HL-60/S4 treated with retinoic acid at 250 ng/mL for 4 days and 3 days (cell line): Measurements from ENCODE around the gene SOCS3.

Source experiments
- in situ Hi-C: fragments of 300-500 bp; cut with MboI; formaldehyde crosslinking; loops from 2 replicates; pipeline ENCODE4 v1.7.0; 2022; ENCODE audit warnings: low sequenced_read_pairs

SOCS3 gene

GRCh38 chr17:78391051-78391431 is 31.2 kb upstream of the SOCS3 start:
- in situ Hi-C loops = no loop called here

GRCh38 chr17:78390241-78391050 is 30.6 kb upstream of the SOCS3 start:
- in situ Hi-C loops = no loop called here

- in situ Hi-C loops = no loop called here
These were observed 28.4 kb upstream of the SOCS3 start for GRCh38 chr17:78387977-78388941.

- in situ Hi-C loops = no loop called here
These were observed 24.8 kb upstream of the SOCS3 start for GRCh38 chr17:78384479-78385175.

- in situ Hi-C loops = no loop called here
These were observed 24.0 kb upstream of the SOCS3 start for GRCh38 chr17:78383725-78384471.

- in situ Hi-C loops = no loop called here
These were observed 21.8 kb upstream of the SOCS3 start for GRCh38 chr17:78381601-78382232.

GRCh38 chr17:78380370-78380769 is 20.5 kb upstream of the SOCS3 start:
- in situ Hi-C loops = no loop called here

- in situ Hi-C loops = no loop called here
These were observed 19.2 kb upstream of the SOCS3 start for GRCh38 chr17:78379131-78379491.

GRCh38 chr17:78378225-78379130 is 18.6 kb upstream of the SOCS3 start, which contains the start of gene PGS1:
TSS of gene PGS1 (plus strand) at chr17:78378649. CDS start at chr17:78378666, 17 bp downstream.
- in situ Hi-C loops = no loop called here

GRCh38 chr17:78377858-78378224 is 18.0 kb upstream of the SOCS3 start:
- in situ Hi-C loops = no loop called here

GRCh38 chr17:78376161-78376560 is 16.3 kb upstream of the SOCS3 start:
- in situ Hi-C loops = no loop called here

GRCh38 chr17:78375401-78376151 is 15.7 kb upstream of the SOCS3 start:
- in situ Hi-C loops = no loop called here

GRCh38 chr17:78374631-78375274 is 14.9 kb upstream of the SOCS3 start:
- in situ Hi-C loops = no loop called here

- in situ Hi-C loops = no loop called here
These were observed 14.3 kb upstream of the SOCS3 start for GRCh38 chr17:78374189-78374588.

- in situ Hi-C loops = no loop called here
These were observed 13.0 kb upstream of the SOCS3 start for GRCh38 chr17:78372841-78373240.

GRCh38 chr17:78371056-78371455 is 11.2 kb upstream of the SOCS3 start:
- in situ Hi-C loops = no loop called here

- in situ Hi-C loops = no loop called here
These were observed 10.0 kb upstream of the SOCS3 start for GRCh38 chr17:78369791-78370381.
